Central memory CD4-positive, alpha-beta T cell (primary cell): ENCODE results near the gene FBXO17.
"Not testable (repeated sequence)": the region's sequence is repeated elsewhere in the genome, so short reads cannot be mapped to it uniquely, and the experiment has no call there.

ENCODE experiments used
- DNase-seq: peaks from one replicate; pipeline ENCODE4 v3.0.0; 2022
- total RNA-seq, 3 experiments: gene quantifications; one replicate each; lab custom pipeline; 2026; lab: John Stamatoyannopoulos, UW

Gene FBXO17, protein sequence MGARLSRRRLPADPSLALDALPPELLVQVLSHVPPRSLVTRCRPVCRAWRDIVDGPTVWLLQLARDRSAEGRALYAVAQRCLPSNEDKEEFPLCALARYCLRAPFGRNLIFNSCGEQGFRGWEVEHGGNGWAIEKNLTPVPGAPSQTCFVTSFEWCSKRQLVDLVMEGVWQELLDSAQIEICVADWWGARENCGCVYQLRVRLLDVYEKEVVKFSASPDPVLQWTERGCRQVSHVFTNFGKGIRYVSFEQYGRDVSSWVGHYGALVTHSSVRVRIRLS
- 0 to 0.19 (median 0) reads per million in 3 experiments for total RNA-seq

DNA sequence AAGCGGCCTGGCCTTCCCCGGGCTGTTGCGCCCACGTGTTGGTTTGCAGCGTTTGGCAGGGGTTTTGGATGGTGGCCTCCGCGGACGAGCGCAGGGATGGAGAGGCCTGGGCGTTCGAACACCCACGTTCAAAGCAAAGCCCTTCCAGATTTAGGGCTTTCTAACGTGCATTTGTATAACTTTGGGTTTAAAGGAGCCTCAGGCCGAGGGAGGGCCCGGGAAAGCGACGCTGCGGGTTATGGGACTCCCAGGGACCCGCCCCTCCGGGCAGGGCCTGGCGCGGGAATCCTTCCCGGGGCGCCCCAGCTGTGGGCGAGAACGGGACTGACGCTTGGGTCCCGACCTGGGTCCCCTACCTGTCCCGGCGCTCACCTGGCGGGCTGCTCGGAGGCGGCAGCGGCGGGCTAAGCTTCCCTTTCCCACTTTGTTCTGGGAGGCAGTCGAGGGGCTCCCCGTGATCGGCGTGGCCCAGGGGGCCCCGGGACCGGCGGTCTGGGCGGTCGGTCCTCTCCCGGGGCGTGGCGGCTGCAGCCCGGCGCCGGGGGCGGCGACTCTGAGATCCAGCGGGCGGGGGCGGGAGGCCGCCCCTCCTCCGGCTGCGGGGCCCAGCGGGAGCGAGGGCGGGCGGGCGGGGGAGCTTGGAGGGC, at the start of gene FBXO17:
FBXO17 (minus strand) TSS at position 529 of the 647 bp plus-strand sequence. CDS start 25,423 bp downstream, outside the sequence.
- DNase-seq: no peak

GRCh38 chr19:39024875-39025641, 49.5 kb upstream of the FBXO17 start:
- DNase-seq: no peak

DNA sequence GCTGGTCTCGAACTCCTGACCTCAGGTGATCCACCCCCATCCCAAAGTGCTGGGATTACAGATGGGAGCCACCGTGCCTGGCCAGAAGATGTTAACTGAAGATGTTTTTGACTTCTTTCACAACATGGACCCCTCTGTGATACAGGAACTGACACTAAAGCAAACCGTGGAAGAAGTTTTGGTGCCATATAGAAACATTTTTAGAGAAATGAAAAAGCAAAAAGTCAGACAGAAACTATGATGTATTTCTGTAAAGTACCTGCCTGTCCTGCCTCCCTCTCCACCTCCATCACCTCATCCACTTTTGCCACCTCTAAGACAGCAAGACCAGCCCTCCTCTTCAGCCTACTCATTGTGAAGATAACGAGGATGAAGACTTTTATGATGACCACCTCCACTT, 45.5 kb upstream of the FBXO17 start:
- no peak for DNase-seq

DNA sequence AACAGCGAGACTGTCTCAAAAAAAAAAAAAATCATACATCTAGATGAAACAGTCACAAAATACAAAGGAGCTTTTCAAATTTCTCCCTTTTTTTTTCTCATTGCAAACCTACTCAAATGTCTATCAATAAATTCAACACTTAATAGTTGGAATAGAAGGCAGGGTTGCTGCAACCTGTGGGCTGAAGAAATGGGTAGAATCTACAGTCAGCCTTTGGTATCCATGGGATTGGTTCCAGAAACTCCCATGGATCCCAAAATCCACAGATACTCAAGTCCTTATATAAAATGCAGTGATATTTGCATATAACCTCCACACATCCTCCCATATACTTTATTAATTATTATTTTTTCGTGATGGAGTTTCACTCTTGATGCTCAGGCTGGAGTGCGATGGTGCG, 42.1 kb upstream of the FBXO17 start:
- no peak for DNase-seq

GRCh38 chr19:39017026-39017425, 41.5 kb upstream of the FBXO17 start:
- DNase-seq: no peak

GRCh38 chr19:39014037-39014436, 38.5 kb upstream of the FBXO17 start:
- no peak for DNase-seq

GRCh38 chr19:39009001-39009400, 33.5 kb upstream of the FBXO17 start:
- DNase-seq: no peak

DNA sequence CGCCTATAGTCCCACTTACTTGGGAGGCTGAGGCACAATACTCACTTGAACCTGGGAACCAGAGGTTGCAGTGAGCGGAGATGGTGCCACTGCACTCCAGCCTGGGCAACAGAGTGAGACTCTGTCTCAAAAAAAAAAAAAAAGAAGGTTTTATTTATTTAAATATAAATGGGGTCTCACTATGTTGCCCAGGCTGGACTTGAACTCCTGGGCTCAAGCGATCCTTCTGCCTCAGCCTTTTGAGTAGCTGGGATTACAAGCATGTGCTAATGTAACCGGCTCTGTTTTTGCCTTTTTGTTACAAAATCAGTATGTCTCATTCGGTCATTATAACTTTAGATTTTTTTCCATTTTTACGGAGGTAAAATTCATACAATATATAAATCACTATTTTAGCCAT, 32.6 kb upstream of the FBXO17 start:
- DNase-seq: no peak

GRCh38 chr19:39007096-39007495, 31.6 kb upstream of the FBXO17 start:
- no peak for DNase-seq

GRCh38 chr19:39004403-39004802, 28.9 kb upstream of the FBXO17 start:
- no peak for DNase-seq

GRCh38 chr19:39003796-39004195, 28.3 kb upstream of the FBXO17 start:
- no peak for DNase-seq

DNA sequence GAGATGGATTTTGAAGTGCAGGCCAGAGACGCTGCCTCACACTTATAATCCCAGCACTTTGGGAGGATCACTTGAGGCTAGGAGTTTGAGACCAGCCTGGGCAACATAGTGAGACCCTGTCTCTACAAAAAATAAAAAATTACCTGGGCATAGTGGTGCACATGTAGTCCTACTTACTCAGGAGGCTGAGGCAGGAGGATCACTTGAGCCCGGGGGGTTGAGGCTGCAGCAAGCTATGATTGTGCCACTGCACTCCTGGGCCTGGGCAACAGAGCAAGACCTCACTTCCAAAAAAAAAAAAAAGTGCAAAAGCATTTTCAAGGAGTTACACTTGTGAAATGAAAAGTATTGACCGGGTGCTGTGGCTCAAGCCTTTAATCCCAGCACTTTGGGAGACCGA, 27.6 kb upstream of the FBXO17 start:
- DNase-seq: no peak

DNA sequence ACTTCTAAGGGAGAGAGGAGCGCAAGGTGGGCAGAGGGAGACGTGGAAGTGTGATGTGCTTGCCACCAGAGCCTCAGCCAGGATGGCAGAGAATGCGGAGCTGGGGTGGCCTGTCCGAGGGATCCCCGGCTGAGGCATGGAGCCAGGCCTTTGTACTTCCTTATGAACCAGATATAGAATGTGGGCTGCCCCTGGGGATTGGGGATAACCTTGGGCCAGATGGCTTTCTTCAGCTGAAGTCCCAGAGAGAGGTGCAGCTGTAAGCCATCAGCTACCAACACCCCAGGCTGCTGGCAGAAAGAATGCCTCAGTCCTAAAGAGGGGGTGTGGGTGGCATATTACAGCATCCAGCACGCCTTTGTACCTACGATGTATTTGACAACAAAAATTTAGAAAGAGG, 25.5 kb upstream of the FBXO17 start:
- DNase-seq: no peak

- not testable (repeated sequence) for DNase-seq
Observed at GRCh38 chr19:38997576-38997975, 22.0 kb upstream of the FBXO17 start.

DNA sequence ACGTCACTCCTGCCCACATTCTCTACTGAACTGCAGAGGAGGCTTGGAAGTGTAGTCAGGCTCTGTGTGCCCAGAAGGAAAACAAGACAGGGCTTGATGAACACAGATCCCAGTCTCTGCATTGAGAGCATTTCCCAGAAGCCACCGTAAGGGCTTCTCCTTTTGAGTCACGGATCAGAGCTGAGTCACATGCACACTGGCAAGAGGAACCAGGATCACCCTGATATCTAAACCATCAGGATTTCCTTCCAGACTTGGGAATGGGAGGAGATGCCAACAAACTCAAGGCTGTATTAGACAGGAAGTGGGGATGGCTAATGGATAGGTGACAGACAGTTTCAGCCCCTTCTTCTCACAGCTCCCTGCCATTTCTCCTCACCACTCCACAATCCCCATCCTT, 17.7 kb upstream of the FBXO17 start:
- no peak for DNase-seq

- no peak for DNase-seq
Observed at GRCh38 chr19:38990949-38991697, 15.6 kb upstream of the FBXO17 start.

DNA sequence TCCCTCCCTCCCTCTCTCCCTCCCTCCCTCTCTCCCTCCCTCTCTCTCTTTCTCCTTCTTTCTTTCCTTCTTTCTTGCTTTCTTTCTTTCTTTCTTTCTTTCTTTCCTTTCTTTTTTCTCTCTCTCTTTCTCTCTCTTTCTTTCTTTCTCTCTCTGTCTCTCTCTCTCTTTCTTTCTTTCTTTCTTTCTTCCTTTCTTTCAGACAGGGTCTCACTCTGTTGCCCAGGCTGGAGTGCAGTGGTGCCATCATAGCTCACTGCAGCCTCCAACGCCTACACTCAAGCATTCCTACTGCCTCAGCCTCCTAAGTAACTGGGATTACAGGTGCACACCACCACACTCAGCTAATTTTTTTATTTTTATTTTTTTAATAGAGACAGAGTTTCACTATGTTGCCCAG, 14.1 kb upstream of the FBXO17 start:
- not testable (repeated sequence) for DNase-seq

DNA sequence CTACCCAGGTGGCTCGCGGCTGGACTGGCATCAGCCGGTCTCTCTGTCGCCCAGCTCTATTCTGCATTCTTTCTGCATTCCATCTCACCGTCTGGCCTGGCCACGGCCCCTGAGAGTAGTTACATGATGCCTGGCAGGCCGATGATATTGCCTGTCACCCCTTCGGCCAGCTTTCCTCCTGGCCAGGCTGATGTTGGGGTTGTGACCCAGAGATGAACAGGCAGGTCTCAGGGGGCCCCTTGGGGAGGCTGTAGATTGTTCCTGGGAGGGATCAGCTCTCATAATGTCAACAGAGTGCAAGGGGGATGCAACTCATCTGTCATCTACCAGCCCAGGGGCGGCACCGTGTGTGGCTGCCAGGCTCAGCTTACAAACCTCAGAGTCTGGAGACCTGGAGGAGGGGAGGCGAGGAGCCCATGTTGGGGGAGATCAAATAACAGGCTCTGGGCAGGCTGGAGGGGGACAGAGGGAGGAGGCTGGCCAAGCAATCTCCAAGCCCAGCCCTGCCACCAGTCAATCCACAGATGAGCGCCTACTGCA, 13.6 kb upstream of the FBXO17 start:
- no peak for DNase-seq

GRCh38 chr19:38988627-38989026, 13.1 kb upstream of the FBXO17 start:
- DNase-seq: not testable (repeated sequence)

DNA sequence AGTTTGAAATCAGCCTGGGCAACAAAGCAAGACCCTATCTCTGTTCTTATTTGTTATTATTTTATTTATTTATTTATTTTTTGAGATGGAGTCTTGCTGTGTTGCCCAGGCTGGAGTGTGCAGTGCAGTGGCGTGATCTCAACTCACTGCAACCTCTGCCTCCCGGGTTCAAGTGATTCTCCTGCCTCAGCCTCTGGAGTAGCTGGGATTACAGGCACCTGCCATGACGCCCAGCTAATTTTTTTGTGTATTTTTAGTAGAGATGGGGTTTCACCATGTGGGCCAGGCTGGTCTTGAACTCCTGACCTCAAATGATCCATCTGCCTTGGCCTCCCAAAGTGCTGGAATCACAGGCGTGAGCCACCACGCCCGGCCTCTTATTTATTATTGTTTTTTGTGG, 12.2 kb upstream of the FBXO17 start:
- not testable (repeated sequence) for DNase-seq

DNA sequence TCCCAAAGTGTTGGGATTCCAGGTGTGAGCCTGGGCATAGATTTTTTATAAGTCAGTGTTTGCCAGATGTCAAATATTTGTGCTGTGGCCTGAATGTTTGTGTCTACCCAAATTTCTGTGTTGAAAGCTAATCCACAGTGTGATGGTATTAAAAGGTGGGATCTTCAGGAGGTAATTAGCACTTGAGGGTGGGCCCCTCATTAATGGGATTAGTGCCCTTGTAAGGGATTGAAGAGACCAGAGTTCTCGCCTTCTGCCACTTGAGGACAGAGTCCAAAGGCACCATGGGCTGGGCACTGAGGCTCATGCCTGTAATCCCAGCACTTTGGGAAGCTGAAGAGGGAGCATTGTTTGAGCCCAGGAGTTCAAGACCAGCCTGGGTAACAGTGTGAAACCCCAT, 9.7 kb upstream of the FBXO17 start:
- no peak for DNase-seq

DNA sequence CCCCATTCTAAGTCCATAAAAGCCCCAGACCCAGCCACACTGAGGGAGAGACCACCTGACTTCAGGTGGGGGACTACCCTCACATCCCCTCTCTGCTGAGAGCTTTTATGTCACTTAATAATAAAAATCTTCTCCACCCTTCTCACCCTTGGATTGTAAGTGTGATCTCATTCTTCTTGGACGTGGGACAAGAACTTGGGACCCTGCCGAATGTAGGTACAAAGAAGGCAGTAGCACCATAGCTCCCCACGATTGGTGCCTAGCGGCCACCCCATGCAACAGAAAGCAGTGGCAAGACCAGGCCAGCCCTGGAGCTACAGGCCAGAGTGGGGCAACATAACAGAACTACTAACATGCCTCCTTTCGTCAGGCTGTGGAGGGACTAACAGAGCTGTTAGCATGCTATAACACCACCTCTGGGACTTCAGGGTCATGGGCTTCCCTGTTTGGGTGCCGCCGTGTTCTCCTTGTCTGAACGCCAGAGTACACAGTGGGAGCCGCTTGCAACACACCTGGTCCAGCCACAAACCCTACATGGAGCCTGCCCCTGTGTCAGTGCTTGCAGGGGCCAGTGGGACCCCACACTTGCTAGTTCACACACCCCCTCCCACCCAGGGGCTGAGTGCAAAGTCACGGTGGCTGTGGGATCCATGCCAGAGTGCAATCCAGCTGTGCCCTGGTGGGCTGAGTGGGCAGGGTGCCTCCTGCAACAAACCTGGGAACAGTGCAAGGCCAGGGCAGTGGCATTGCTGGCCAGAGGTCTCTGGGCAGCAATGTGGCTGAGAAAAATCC, 5.2 kb upstream of the FBXO17 start:
- DNase-seq: no peak
